T-helper 1 cell treated with Interleukin-12 subunit alpha and Interleukin-12 subunit beta and Interleukin-4 antibody, amounts not matched to agents 30 μg/mL and 1 μg/mL, for 36 hours (primary cell): ENCODE results near the gene PREP.
"Not testable (repeated sequence)": the region's sequence is repeated elsewhere in the genome, so short reads cannot be mapped to it uniquely, and the experiment has no call there.

Experiments
- H3K27ac Mint-ChIP-seq: one replicate; pipeline ENCODE4 v1.8.0; 2021; ENCODE audit warnings: mild to moderate bottlenecking, mixed read lengths
- H3K27me3 Mint-ChIP-seq: one replicate; pipeline ENCODE4 v1.8.0; 2021; ENCODE audit warnings: low read depth, mixed read lengths
- H3K36me3 Mint-ChIP-seq: one replicate; pipeline ENCODE4 v1.8.0; 2021; ENCODE audit warnings: low read depth, mixed read lengths
- H3K4me1 Mint-ChIP-seq: one replicate; pipeline ENCODE4 v1.8.0; 2021; ENCODE audit warnings: low read depth, mixed read lengths
- H3K4me3 Mint-ChIP-seq: one replicate; pipeline ENCODE4 v1.8.0; 2021; ENCODE audit warnings: mild to moderate bottlenecking, moderate library complexity, mixed read lengths
- H3K9me3 Mint-ChIP-seq: one replicate; pipeline ENCODE4 v1.8.0; 2021; ENCODE audit warnings: mixed read lengths

PREP gene

DNA sequence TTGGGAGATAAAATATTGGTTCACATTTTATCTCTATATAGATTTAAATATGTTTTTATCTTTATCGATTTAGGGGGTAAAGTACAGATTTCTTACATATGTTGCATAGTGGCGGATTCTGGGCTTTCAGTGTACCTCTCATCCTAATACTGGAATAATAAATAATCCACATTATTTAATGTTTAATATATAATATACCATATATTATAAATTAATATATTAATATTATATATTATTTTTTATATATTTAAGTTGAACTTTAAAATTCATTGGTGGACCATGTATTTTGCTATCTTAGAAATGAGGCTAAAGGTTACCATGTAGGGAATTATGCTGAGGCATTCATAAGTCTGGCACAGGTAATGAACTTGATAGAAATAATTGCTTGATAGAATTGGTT lies 133.5 kb downstream of the PREP start:
- Mint-ChIP-seq H3K9me3 (no peaks in the 10 kb centered on the region), H3K27me3 (peaks cover 3% of the 10 kb centered on the region), H3K4me3 (no peak overlapping the region), H3K4me1 (no peaks in the 10 kb centered on the region), H3K27ac (no peak overlapping the region), H3K36me3 (no peaks in the 10 kb centered on the region)

DNA sequence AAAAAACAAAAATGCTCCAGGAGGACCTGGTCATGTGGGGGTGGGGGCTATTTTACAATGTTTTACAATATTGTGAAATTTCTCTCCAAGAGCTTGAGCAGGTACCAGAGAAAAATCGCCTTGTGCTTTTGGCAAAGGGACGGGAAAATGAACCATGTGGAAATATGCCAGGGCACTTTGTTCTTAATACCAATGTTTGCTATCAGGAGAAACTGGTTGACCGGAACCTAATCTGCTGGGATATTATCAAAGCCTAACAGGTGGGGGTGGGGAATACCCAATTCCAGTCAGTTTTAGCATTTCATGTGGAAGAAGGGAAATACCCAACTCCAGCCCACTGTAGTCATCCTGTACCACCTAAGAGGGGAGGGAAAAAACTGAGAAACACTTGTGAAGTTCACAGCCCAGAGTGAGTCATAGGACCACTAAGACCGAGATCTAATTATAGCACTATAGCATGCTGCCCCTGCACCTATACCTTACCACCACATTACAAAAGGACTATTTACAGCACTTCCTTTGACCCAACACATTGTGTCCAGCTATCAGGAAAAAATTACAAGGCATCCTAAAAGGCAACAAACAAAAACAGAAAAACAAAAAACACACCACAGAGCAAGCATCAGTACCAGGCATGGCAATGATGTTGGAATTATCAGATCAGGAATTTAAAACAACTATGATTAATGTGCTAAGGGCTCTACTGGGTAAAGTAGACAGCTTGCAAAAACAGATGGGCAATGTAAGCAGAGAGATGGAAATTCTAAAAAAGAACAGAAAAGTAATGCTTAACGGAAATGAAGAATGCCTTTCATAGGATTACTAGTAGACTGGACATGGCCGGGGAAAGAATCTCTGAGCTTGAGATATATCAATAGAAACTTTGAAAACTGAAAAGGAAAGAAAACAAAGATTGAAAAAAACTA lies 138.9 kb downstream of the PREP start:
- H3K27me3 Mint-ChIP-seq = peaks cover 1% of the 10 kb centered on the region
- H3K4me3 Mint-ChIP-seq = no peak overlapping the region
- no peaks in the 10 kb centered on the region for H3K36me3 Mint-ChIP-seq
- H3K4me1 Mint-ChIP-seq = no peaks in the 10 kb centered on the region
- no peak overlapping the region for H3K27ac Mint-ChIP-seq
- no peaks in the 10 kb centered on the region for H3K9me3 Mint-ChIP-seq

DNA sequence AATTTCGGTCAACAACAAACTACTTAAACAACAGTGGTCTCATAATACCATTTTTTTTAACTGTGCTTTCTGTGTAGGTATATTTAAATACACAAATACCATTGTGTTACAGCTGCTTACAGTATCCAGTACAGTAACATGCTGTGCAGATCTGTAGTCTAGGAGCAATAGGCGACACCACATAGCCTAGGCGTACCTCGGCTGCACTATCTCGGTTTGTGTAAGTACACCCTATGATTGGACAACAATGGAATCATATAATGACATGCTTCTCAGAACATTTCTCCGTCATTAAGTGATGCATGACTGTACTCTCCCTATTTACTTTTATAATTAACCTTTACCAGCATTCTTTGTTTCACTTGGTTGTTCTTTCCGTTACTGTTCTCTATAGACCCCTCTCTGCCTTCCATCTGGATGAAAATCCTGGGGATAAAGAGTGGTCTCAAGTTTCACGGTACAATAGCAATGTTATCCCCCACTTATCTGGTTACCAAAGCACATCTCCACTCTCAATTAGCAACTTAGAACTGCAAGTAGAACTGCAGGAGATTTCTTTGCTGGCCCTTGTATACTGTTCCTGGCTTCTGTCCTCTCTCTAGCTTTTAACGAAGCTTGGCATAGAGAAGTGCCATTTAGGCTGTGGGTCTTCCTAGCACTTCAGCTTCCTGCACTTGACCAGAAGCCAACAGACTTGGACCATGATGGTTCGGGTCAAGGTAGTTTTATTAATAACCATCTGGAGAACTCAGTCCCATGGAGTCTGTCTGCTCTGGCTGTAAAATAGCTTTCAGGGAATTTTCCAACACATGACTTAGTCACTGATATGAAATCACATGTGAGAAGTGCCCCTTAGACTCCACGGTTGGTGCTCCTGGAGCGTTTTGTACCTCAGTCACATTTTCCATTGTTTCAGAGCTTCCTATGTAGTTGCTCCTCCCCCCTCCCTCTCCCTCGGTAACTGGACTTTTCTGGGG lies 142.7 kb downstream of the PREP start:
- H3K4me3 Mint-ChIP-seq = no peak overlapping the region
- H3K36me3 Mint-ChIP-seq = no peaks in the 10 kb centered on the region
- no peak overlapping the region for H3K27ac Mint-ChIP-seq
- peaks cover 4% of the 10 kb centered on the region for H3K27me3 Mint-ChIP-seq
- no peaks in the 10 kb centered on the region for H3K9me3 Mint-ChIP-seq
- H3K4me1 Mint-ChIP-seq = no peaks in the 10 kb centered on the region

DNA sequence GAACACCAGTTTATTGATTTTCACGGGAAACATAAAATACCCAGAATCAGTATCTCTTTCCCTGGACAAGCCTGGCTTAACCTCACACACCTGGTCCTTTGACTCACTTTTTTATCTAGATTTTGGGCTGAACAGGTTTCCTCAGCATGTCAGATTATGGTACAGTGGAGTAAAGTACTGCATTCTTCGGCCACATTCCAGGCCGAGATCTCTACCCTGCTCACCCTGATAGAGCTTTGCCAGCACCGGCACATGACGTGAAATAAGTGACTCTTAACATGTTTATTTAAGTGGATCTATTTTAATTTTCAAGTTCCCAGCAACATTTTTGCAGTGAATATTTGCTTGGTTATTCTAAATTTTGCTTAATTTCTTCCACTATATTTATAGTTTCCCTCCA lies 144.1 kb downstream of the PREP start:
- H3K27ac Mint-ChIP-seq = no peak overlapping the region
- H3K4me1 Mint-ChIP-seq = no peaks in the 10 kb centered on the region
- H3K36me3 Mint-ChIP-seq = no peaks in the 10 kb centered on the region
- no peak overlapping the region for H3K4me3 Mint-ChIP-seq
- H3K9me3 Mint-ChIP-seq = no peaks in the 10 kb centered on the region
- H3K27me3 Mint-ChIP-seq = peaks cover 4% of the 10 kb centered on the region

DNA sequence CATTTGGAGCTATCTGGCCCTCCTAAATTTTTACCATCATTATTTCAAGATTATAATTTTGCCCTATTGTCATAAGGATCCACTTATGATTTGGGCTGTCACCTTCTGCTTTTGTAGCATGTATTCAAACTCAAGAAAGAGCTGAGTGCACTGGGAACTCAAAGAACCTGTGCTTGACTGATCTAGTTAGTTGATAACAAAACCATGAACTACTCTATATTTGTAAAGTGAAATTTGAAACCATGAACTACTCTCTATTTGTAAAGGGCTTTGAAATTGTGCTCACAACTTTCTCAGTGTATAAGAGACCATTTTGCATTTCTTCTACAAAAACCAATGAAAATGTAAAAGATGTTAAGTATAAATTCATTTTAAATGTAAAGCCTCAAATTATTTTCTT lies 145.5 kb downstream of the PREP start:
- peaks cover 4% of the 10 kb centered on the region for H3K27me3 Mint-ChIP-seq
- H3K9me3 Mint-ChIP-seq = no peaks in the 10 kb centered on the region
- H3K4me1 Mint-ChIP-seq = no peaks in the 10 kb centered on the region
- no peak overlapping the region for H3K4me3 Mint-ChIP-seq
- no peak overlapping the region for H3K27ac Mint-ChIP-seq
- no peaks in the 10 kb centered on the region for H3K36me3 Mint-ChIP-seq

DNA sequence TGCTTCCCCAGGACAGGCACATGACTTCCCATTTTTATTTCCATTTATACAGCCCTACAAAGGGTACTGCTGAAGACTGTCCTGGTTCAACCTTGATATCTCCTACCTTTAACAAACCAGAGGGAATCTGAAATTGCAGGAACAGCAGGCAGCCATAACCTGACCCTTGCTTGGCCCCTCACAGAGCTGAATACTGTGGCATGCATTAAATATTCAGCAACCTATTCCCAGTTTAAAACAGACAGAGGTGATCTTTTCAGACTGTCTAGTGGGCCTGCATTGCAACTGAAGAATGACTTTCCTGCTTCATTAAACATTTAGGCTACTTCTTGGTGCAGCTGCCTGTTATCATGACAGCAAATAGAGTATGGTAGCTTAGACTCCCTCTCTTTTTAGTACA lies 146.3 kb downstream of the PREP start:
- no peaks in the 10 kb centered on the region for H3K4me1 Mint-ChIP-seq
- H3K27ac Mint-ChIP-seq = no peak overlapping the region
- no peak overlapping the region for H3K4me3 Mint-ChIP-seq
- peaks cover 4% of the 10 kb centered on the region for H3K27me3 Mint-ChIP-seq
- no peaks in the 10 kb centered on the region for H3K9me3 Mint-ChIP-seq
- H3K36me3 Mint-ChIP-seq = no peaks in the 10 kb centered on the region

DNA sequence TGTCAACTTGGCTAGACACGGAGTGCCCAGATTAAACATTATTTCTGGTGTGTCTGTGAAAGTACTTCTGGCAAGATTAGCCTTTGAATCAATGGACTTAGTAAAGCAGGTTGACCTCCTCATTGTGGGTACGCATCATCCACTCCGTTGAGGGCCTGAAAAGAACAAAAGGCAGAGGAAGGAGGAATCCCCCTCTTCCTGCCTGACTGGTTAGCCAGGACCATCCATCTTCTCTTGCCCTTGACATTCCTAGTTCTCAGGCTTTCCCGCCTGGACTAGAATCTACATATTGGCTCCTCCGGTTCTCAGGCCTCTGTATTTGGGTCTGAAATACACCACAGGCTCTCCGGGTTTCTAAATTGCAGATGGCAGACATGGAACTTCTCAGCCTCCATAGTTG lies 149.1 kb downstream of the PREP start:
- no peak overlapping the region for H3K27ac Mint-ChIP-seq
- H3K4me1 Mint-ChIP-seq = no peaks in the 10 kb centered on the region
- H3K9me3 Mint-ChIP-seq = no peaks in the 10 kb centered on the region
- peaks cover 4% of the 10 kb centered on the region for H3K27me3 Mint-ChIP-seq
- H3K36me3 Mint-ChIP-seq = no peaks in the 10 kb centered on the region
- H3K4me3 Mint-ChIP-seq = no peak overlapping the region

DNA sequence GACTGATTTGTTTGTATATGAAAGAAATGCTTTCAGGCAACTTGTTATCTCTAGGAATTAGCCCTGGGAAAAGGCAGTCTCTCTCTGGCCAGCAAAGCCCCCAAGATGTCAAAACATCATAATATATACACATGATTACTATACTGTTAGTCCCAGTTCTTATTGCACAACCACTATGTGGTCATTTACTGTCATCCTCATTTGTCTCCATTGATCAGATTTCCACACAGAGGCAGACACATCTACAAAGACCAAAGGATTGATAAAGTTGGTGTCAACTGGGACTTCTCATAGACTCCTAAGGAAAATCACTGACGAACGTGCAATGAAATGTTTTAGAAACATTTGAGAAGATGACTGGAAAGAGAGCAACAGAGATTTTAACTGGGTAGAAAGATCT lies 151.2 kb downstream of the PREP start:
- no peaks in the 10 kb centered on the region for H3K9me3 Mint-ChIP-seq
- H3K36me3 Mint-ChIP-seq = no peaks in the 10 kb centered on the region
- H3K27ac Mint-ChIP-seq = no peak overlapping the region
- no peaks in the 10 kb centered on the region for H3K27me3 Mint-ChIP-seq
- no peak overlapping the region for H3K4me3 Mint-ChIP-seq
- H3K4me1 Mint-ChIP-seq = no peaks in the 10 kb centered on the region

DNA sequence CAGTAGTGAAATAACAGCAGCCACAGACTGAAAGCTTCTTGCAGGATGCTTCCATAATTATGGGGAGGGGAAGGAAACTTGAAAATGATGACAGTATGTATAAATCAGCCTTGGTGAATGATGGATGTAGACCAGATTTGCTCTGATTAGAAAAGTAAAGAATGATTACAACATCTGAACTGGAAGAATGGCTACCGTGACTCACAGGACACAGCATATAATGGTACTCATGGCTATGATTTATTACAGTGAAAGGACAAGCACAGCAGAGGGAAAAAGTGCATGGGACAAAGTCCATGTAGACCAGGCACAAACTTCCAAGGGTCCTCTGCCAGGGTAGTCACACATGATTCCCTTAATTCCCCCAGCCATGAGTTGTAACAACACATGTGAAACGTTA lies 152.3 kb downstream of the PREP start:
- Mint-ChIP-seq H3K27ac (no peak overlapping the region), H3K4me1 (no peaks in the 10 kb centered on the region), H3K27me3 (no peaks in the 10 kb centered on the region), H3K36me3 (no peaks in the 10 kb centered on the region), H3K4me3 (no peak overlapping the region), H3K9me3 (no peaks in the 10 kb centered on the region)

DNA sequence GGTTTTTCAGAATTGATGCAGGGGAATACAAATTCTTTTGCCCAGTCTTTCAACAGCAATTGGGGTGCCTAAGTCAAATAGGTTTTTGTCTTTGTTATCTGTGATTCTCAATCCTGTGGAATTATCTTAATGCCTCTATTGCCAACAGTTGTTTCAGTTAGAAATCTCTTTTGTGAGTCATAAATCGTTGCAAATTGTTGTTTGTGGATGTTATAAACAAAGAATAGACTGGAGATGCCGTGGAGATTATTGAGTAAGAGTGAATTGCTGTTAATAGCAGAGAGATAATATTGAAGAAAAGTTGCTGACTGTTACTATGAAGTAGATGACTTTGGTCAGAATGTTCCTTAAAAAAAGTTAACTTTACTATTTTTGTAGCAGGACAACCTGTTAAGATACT lies 159.4 kb downstream of the PREP start:
- Mint-ChIP-seq H3K4me1 (no peaks in the 10 kb centered on the region), H3K27ac (no peak overlapping the region), H3K27me3 (peaks cover 21% of the 10 kb centered on the region), H3K4me3 (no peak overlapping the region), H3K36me3 (no peaks in the 10 kb centered on the region), H3K9me3 (no peaks in the 10 kb centered on the region)

DNA sequence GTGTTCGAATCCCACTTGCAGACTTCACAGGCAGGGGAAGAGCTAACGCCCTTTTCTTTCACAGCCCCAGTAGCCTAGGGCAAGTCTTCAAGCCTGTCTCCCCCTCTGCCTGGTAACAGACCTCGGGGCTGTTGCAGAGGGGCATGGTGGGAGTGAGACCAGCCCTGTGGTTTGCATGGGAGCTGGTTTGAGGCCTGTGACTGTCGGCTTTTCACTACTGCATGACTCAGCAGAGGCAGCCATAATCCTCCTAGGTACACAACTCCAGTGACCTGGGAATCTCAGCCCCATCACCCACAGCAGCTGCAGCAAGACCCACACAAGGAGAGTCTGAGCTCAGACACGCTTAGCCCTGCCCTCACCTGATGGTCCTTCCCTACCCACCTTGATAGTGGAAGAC lies 167.7 kb downstream of the PREP start:
- Mint-ChIP-seq H3K4me1 (no peaks in the 10 kb centered on the region), H3K27ac (no peak overlapping the region), H3K36me3 (no peaks in the 10 kb centered on the region), H3K27me3 (peaks cover 43% of the 10 kb centered on the region), H3K9me3 (peaks cover 17% of the 10 kb centered on the region), H3K4me3 (no peak overlapping the region)

DNA sequence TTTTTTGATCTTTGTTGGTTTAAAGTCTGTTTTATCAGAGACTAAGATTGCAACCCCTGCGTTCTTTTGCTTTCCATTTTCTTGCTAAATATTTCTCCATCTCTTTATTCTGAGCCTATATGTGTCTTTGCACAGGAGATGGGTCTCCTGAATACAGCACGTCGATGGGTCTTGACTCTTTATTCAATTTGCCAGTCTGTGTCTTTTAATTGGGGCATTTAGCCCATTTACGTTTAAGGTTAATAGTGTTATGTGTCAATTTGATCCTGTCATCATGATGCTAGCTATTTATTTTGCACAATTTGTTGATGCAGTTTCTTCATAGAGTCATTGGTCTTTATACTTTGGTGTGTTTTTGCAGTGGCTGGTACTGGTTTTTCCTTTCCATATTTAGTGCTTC lies 171.1 kb downstream of the PREP start:
- H3K27ac Mint-ChIP-seq, H3K36me3 Mint-ChIP-seq, H3K4me1 Mint-ChIP-seq, H3K4me3 Mint-ChIP-seq: not testable (repeated sequence)
- Mint-ChIP-seq H3K9me3 (peaks cover 14% of the 10 kb centered on the region), H3K27me3 (peaks cover 34% of the 10 kb centered on the region)
